CD4-positive, alpha-beta T cell treated with Interleukin-6 for 4 hours (primary cell): Measurements from ENCODE around the gene SYNJ1.
"Not testable (repeated sequence)": the region's sequence is repeated elsewhere in the genome, so short reads cannot be mapped to it uniquely, and the experiment has no call there.

Experiments used
- DNase-seq: peaks from one replicate; pipeline ENCODE4 v3.0.0-alpha.2; 2020; ENCODE audit warnings: mixed read lengths

The SYNJ1 gene, protein sequence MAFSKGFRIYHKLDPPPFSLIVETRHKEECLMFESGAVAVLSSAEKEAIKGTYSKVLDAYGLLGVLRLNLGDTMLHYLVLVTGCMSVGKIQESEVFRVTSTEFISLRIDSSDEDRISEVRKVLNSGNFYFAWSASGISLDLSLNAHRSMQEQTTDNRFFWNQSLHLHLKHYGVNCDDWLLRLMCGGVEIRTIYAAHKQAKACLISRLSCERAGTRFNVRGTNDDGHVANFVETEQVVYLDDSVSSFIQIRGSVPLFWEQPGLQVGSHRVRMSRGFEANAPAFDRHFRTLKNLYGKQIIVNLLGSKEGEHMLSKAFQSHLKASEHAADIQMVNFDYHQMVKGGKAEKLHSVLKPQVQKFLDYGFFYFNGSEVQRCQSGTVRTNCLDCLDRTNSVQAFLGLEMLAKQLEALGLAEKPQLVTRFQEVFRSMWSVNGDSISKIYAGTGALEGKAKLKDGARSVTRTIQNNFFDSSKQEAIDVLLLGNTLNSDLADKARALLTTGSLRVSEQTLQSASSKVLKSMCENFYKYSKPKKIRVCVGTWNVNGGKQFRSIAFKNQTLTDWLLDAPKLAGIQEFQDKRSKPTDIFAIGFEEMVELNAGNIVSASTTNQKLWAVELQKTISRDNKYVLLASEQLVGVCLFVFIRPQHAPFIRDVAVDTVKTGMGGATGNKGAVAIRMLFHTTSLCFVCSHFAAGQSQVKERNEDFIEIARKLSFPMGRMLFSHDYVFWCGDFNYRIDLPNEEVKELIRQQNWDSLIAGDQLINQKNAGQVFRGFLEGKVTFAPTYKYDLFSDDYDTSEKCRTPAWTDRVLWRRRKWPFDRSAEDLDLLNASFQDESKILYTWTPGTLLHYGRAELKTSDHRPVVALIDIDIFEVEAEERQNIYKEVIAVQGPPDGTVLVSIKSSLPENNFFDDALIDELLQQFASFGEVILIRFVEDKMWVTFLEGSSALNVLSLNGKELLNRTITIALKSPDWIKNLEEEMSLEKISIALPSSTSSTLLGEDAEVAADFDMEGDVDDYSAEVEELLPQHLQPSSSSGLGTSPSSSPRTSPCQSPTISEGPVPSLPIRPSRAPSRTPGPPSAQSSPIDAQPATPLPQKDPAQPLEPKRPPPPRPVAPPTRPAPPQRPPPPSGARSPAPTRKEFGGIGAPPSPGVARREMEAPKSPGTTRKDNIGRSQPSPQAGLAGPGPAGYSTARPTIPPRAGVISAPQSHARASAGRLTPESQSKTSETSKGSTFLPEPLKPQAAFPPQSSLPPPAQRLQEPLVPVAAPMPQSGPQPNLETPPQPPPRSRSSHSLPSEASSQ (N-terminal part only)

DNA sequence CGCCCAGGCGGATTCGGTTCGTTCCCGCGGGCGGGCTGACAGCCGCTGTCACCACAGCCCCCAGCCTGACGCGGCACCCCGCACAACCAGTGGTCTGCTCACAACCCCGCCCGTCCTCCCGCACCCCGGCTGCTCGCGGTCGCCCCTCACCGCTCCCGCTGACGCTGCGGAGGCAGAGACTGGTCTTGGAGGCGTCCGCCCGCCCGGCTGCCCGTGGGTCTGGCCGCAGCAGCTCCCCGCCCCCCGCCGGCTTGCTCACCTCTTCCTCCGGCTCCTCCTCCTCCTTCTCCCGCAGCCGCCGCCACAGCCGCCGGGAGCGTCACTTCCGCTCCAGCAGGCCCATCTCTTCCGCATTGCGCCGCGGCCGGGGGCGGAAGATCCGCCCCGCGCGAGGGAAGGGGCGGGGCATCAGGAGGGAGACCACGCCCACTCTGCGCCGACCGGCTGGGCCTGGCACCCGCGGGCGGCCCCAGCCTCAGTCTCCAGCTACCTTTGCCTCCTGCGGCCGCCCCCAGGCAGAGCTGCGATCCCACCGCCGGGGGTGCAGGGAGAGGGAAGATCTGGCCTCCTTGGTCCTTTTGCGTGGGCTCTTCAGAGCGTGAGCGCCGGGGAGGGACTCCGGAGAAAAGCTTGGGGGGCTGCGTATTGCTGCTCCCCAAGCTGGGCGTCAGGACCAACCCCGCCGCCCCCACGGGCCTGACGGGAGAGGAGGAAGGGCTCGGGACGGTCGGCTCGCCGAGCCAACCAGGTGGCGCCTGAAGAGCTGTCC is at the start of gene SYNJ1:
Gene SYNJ1 (minus strand): TSS at position 327 of the 769 bp plus-strand sequence. CDS start 1,118 bp downstream, outside the sequence.
- DNase-seq: peak; percentile 94

GRCh38 chr21:32777269-32777668 is 49.5 kb upstream of the SYNJ1 start:
- DNase-seq: no peak

- no peak for DNase-seq
Observed at GRCh38 chr21:32776743-32777142, 48.9 kb upstream of the SYNJ1 start.

- not testable (repeated sequence) for DNase-seq
Observed at GRCh38 chr21:32773048-32773344, 45.2 kb upstream of the SYNJ1 start.

GRCh38 chr21:32772281-32773047 is 44.7 kb upstream of the SYNJ1 start:
- peak; percentile 69 for DNase-seq

- DNase-seq: no peak
Observed at GRCh38 chr21:32770871-32771523, 43.2 kb upstream of the SYNJ1 start.

DNA sequence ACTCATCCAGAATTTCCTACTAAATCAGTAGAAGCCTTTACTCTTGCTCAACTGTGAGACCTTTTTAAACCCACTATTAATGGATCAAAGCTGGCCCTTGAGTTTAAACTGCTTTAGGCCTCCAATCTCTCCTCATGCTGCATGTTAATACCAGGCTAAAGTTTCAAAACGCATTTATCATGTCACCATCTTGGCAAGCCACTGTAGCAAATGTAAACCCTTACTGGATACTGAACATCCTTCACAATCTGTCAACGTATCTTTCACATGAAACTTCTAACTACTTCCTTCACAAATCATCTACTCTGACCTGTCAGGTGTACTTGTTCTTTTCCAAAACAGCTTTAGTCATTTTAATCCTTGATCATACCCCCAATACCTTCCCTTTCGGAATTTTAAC is 40.7 kb upstream of the SYNJ1 start:
- no peak for DNase-seq

- DNase-seq: no peak
Observed at GRCh38 chr21:32765058-32765457, 37.2 kb upstream of the SYNJ1 start.

DNA sequence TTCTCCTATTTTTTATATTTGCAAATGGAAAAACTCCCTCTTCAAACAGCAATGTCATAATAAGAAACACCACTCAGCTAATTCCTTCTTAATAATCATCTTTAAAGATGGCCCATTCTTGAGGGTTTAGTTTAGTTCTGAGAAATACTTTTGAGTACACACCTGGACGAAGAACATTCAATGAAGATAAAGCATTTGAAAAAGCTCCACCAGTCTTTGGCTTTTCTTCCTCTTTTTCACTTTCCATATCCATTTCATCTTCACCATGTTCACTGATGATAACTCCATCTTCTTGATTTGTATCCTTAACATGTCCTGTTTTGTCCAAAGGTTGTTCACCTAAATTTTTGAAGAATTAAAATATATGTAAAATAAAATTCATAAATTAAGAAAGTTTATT is 36.4 kb upstream of the SYNJ1 start:
- no peak for DNase-seq

DNA sequence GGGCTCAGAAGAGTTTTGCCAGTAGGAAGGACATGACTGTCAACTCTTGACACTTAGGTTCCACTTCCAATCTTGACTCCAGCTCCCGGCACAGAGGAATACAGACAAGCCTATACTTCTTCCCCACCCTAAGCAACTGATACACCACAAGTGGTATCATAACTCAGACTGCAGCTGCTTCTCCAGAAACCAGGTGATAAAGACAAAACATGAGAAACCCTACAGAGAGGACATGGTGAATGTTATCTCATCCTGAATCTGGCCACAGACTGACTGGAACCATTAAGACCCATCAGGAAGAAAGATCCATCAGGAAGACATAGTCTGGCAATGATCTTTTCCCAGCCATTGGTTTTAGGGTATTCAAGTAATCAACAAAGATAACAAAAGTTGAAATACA is 30.0 kb upstream of the SYNJ1 start:
- DNase-seq: no peak

DNA sequence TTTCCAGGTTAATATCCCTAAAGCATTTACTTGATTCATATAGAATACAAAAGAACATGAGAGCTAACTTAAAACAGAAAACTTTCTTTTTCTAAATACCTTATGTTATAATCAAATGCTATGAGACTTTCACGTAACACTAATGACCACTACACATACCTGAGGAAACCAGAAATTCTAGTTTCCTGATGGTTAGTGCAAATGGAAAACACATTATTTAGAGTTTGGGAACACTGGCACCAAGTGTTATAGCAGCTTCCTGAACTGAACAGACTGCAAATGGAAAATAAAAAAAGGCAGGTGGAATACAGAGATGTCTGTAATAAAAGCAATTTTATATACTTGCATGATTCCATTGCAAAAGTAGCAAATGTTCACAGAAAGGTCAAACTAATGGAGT is 28.3 kb upstream of the SYNJ1 start:
- DNase-seq: no peak

GRCh38 chr21:32753818-32754585 is 26.2 kb upstream of the SYNJ1 start:
- DNase-seq: no peak

DNA sequence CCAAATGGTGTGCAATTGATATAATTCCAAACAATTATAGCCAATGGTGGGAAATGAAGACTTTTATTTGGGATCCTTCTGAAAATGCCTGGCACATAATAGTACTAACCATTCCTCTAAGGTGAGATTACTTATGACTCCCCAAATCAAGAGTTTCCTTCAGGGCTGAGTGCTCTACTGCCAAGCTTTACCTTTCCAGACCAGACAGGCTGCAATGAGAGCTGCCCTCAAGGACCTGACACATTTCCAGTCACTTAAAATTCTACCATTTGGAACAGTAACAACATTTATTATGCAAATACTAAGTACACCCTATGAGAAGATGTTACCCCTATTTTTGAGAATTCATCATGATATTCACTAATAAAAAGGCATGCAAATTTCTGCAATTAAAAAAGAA is 22.6 kb upstream of the SYNJ1 start:
- no peak for DNase-seq

DNA sequence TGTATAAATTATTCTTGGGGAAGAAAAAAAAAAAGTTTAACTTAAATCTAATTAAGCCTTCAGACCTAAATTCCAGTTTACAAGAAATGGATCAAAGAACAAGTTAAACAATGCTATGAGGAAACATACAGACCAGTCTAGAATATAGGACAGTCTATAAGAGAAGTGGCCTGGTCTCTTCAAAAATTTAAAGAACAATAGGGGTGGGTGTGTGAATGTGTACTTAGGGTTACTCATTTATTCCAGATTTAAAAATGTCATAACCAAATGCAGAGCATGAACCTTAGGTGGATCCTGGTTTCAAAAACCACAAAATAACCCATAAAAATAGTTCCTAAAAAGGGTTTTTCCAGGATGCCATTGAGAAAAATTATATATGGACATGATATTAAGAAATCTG is 21.8 kb upstream of the SYNJ1 start:
- no peak for DNase-seq

DNA sequence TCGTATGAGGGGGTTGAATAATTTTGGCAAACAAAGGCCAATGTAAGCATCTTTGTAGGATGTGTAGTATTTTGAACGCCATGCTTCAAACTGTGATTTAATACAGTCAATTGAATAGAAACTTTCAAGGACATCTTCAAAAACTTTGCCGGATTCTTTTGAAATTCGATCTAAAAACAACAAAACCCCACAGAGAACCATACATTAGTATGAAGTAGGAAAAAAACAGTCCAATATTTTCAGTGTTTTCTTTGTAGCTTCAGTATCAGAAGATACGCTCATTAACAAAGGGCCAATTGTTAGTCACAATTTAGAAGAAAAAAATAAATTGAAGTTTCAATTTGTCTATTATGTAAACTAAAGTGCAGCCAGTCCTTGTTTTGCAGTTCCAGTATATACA is 20.7 kb upstream of the SYNJ1 start:
- DNase-seq: no peak

GRCh38 chr21:32747396-32747795 is 19.6 kb upstream of the SYNJ1 start:
- DNase-seq: no peak

- DNase-seq: not testable (repeated sequence)
Observed at GRCh38 chr21:32746711-32747110, 18.9 kb upstream of the SYNJ1 start.

DNA sequence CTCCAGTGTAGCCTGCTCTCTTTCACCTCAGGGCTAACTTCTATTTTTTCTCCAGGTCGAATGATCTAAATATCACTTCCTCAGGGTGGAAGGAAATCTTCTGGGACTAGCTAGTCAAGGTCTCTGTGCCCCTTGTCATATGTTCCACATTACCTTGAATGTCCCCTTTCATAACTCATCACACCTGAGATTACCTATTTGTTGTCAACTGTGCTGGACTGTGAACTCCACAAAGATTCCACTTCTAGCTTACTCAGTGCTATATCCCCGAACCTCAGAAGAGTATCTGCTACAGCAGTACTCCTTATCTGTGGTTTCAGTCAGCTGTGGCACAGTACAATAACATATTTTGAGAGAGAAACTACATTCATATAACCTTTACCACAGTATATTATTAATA is 14.6 kb upstream of the SYNJ1 start:
- no peak for DNase-seq

DNA sequence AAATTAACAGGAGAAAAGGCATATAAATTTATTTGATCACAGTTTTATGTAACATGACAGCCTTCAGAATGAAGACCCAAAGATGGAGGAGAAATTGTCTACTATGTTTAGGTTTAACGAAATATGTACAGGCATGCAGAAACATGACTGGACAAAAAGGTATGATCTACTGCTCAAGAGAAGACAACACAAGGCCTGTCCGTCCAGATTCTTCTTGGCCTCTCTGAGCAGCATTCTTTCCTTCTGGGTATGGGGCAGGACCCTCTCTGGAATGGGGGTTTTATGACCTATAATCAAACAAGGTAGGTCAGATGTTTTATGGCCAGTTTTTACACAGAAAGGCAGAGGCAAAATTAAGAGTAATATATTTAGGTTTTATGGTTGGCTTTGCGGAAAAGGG is 13.5 kb upstream of the SYNJ1 start:
- no peak for DNase-seq

GRCh38 chr21:32739946-32740345 is 12.1 kb upstream of the SYNJ1 start:
- DNase-seq: no peak
